Left renal pelvis (tissue), 4 donors: ENCODE data around the gene TOP3A. TPM values are rescaled to one million over a fixed set of nuclear protein-coding genes. Genes with fewer than 3 reads are reported as not detected.
"Not testable (repeated sequence)": the region's sequence is repeated elsewhere in the genome, so short reads cannot be mapped to it uniquely, and the experiment has no call there.

Experiments
- DNase-seq, 4 donors: peaks; one replicate each; pipeline ENCODE4 v3.0.0-alpha.2; 2013; ENCODE audit warnings: low read depth in 4 of 4, low spot score in 3 of 4
- polyA plus RNA-seq, 4 donors: library from polyadenylated mRNA; unstranded; fragments of 120-200 nt; gene quantifications; one replicate each; pipeline ENCODE4 v1.2.1, GENCODE V29; 2013; ENCODE audit not compliant: insufficient read length in 4 of 4

The TOP3A gene
- polyA plus RNA-seq: 10 to 100 TPM; 35.4 to 52.4 (median 42.5) TPM

- peak; percentile 91 to 94 (median 92) for DNase-seq
Observed at GRCh38 chr17:18314731-18315561, at the start of gene TOP3A, which contains the start of gene SMCR8. TSS of gene TOP3A (minus strand) at chr17:18314994. CDS start at chr17:18314778, 216 bp downstream. TSS of gene SMCR8 (plus strand) at chr17:18315293. CDS start at chr17:18315790, 497 bp downstream.

- DNase-seq: no peak
Observed at GRCh38 chr17:18364166-18364565, 49.4 kb upstream of the TOP3A start.

- peak in 3 of 4 donors; percentile 74 to 85 (median 76) for DNase-seq
Observed at GRCh38 chr17:18363101-18364049, 48.6 kb upstream of the TOP3A start, which contains the start of gene SHMT1. TSS of gene SHMT1 (minus strand) at chr17:18363550. CDS start at chr17:18355981, 7,569 bp downstream.

- no peak for DNase-seq
Observed at GRCh38 chr17:18362698-18363100, 47.9 kb upstream of the TOP3A start.

- DNase-seq: no peak
Observed at GRCh38 chr17:18361837-18362697, 47.3 kb upstream of the TOP3A start.

GRCh38 chr17:18360518-18360917 lies 45.7 kb upstream of the TOP3A start:
- no peak for DNase-seq

- no peak for DNase-seq
Observed at GRCh38 chr17:18356624-18357023, 41.8 kb upstream of the TOP3A start.

GRCh38 chr17:18353541-18353940 lies 38.7 kb upstream of the TOP3A start:
- no peak for DNase-seq

GRCh38 chr17:18344021-18344420 lies 29.2 kb upstream of the TOP3A start:
- no peak for DNase-seq

GRCh38 chr17:18339933-18340332 lies 25.1 kb upstream of the TOP3A start:
- no peak for DNase-seq

GRCh38 chr17:18338158-18338557 lies 23.4 kb upstream of the TOP3A start:
- DNase-seq: not testable (repeated sequence)

GRCh38 chr17:18332909-18333489 lies 18.2 kb upstream of the TOP3A start:
- DNase-seq: no peak

- no peak for DNase-seq
Observed at GRCh38 chr17:18331879-18332278, 17.1 kb upstream of the TOP3A start.

- DNase-seq: no peak
Observed at GRCh38 chr17:18328643-18329204, 13.9 kb upstream of the TOP3A start.

GRCh38 chr17:18327556-18327955 lies 12.8 kb upstream of the TOP3A start:
- no peak for DNase-seq

GRCh38 chr17:18327093-18327492 lies 12.3 kb upstream of the TOP3A start:
- no peak for DNase-seq

GRCh38 chr17:18326572-18326971 lies 11.8 kb upstream of the TOP3A start:
- DNase-seq: no peak

- no peak for DNase-seq
Observed at GRCh38 chr17:18326039-18326438, 11.2 kb upstream of the TOP3A start.
